DMS153 treated with DMSO at 0.1 percent for 48 hours (cell line): ENCODE results near the gene USH2A.

Source experiments
- DNase-seq: peaks from one replicate; lab custom pipeline; 2025; ENCODE audit not compliant: unreplicated experiment; lab: John Stamatoyannopoulos, UW

The USH2A gene

GRCh38 chr1:215986401-215986800, 436.8 kb downstream of the USH2A start:
- DNase-seq: no peak

GRCh38 chr1:215983680-215984079, 439.6 kb downstream of the USH2A start:
- DNase-seq: no peak

GRCh38 chr1:215971793-215972441, 451.3 kb downstream of the USH2A start:
- DNase-seq: no peak

- no peak for DNase-seq
Measured at GRCh38 chr1:215970406-215970805, 452.8 kb downstream of the USH2A start.

DNA sequence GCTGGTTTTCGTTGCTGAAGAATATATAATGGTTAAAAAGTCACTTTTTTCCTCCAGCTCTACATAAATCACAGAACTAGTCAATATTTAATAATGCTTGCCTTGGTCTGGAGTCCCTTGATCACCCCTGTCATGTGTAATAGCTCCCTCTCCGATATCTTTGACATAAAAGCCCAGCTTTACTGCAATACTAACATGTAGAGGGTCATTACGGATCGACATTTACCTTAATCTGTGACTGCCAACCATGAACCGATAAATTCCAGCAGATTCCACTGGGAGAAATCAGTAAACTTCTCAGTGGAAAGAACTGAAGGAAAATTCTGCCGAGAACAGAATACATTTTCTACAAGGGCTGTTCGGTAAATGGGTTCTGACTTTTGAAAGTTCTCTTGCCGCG, 459.6 kb downstream of the USH2A start:
- DNase-seq: no peak

- no peak for DNase-seq
Measured at GRCh38 chr1:215963040-215963439, 460.2 kb downstream of the USH2A start.

- DNase-seq: no peak
Measured at GRCh38 chr1:215958841-215959240, 464.4 kb downstream of the USH2A start.

DNA sequence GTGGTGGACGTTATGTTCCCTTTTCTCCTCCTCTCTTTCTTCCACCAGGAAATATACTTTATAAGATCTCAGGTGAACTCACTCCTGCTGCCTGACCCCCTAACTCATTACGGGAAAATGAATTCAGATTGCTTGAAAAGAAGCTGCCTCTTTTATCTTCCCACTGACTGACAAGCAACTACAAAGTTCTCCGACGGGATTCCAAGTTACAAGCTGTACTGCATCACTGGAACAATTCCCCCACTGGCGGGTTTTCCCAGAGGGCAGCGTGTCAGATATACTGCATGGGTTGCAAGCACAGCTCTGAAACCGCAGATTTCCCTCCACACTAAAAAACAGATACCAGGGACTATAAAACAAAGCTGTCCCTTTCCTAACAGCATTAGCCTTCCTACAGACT, 465.6 kb downstream of the USH2A start:
- no peak for DNase-seq

GRCh38 chr1:215932558-215932957, 490.7 kb downstream of the USH2A start:
- no peak for DNase-seq

DNA sequence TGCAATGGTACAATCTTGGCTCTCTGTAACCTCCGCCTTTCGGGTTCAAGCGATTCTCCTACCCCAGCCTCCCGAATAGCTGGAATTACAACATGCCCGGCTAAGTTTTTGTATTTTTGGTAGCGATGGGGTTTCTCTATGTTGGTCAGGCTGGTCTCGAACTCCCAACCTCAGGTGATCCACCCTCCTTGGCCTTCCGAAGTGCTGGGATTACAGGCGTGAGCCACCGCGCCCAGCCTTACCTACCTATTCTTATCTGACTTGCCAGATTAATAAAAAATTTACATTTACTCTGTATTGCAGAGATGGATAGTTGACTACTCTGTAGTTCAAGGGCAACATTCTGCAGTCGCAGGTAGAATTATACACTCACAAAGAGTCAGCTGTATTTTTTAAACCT, 496.6 kb downstream of the USH2A start:
- no peak for DNase-seq

- no peak for DNase-seq
Measured at GRCh38 chr1:215923129-215923824, 500.0 kb downstream of the USH2A start.

DNA sequence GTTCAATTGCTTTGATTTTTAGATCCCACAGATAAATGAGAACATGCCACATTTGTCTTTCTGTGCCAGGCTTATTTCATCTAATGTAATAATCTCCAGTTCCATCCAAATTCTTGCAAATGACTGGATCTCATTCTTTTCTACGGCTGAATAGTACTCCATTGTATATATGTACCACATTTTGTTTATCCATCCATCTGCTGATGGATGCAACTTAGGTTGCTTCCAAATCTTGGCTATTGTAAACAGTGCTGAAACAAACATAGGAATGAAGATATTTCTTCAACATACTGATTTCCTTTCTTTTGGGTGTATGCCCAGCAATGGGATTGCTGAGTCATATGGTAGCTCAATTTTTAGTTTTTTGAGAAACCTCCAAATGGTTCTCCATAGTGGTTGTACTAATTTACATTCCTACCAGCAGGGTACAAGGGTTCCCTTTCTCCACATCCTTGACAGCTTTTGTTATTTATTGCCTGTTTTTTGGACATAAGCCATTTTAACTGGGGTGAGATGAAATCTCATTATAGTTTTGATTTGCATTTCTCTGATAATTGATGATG, 511.8 kb downstream of the USH2A start:
- no peak for DNase-seq

DNA sequence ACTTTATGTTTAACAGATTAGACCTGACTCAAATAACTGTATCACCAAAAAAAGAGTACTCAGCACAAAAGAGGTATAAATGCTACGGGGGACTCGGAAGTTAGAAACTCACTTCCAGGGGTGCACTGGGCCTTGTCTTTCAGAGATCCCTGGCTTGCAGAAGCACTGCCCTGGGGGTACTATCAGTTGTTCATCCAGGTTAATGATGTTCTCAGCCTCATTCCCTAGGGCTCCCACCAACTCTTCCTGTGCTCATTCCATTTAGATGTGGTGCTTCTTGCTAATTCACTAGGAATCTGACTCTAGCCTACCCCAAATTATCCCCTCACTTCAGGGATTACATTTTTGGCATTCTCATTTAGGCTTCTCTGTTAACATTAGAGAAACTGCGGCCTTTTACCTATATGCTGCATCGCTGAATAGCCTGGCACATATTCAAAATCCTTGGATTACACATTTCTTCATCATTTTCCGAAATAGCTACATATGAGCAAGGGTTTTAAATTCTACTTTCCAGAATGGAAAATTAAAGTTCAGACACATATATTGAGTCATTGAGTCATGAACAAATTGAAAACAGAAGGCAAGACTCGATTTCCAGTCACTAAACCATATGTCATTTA, 517.6 kb downstream of the USH2A start:
- DNase-seq: no peak

DNA sequence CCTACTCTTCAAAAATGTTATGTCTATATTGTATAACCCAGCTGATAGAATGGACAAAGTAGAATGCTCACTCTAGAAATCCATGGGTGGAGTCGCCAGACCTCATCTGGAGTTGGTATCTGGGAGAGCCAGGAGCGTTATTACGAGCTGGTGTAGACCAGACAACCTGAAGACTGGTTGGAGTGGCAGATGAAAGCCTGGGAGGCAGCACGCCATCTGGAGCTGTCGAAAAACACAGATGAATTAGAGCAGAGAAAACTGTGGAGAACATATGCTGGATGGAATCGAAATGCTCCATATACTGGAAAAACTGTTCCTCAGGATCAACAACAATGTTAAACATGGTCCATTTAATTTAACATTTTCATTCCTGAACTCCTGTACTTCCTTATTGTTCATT, 522.6 kb downstream of the USH2A start:
- no peak for DNase-seq

- no peak for DNase-seq
Measured at GRCh38 chr1:215899901-215900300, 523.3 kb downstream of the USH2A start.

GRCh38 chr1:215895893-215896292, 527.4 kb downstream of the USH2A start:
- no peak for DNase-seq

DNA sequence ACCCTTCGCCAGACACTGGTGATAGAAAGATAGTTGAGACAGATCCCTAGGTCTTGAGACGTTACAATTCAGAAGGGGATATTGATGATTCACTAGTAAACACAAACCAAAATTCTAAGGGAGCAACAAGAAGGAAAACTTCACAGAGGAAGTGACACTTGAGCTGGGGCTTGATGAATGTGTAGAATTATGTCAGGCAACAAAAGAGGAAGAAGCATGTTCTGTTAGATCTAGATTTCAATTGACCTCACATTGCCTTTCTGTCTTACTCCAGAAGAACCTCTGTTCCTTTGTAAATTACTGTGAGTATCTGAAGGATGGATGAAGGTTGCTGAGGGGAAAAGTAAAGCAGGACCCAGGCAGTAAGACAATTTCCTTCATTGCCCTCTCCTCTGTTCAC, 528.0 kb downstream of the USH2A start:
- no peak for DNase-seq

- no peak for DNase-seq
Measured at GRCh38 chr1:215894617-215895016, 528.6 kb downstream of the USH2A start.

DNA sequence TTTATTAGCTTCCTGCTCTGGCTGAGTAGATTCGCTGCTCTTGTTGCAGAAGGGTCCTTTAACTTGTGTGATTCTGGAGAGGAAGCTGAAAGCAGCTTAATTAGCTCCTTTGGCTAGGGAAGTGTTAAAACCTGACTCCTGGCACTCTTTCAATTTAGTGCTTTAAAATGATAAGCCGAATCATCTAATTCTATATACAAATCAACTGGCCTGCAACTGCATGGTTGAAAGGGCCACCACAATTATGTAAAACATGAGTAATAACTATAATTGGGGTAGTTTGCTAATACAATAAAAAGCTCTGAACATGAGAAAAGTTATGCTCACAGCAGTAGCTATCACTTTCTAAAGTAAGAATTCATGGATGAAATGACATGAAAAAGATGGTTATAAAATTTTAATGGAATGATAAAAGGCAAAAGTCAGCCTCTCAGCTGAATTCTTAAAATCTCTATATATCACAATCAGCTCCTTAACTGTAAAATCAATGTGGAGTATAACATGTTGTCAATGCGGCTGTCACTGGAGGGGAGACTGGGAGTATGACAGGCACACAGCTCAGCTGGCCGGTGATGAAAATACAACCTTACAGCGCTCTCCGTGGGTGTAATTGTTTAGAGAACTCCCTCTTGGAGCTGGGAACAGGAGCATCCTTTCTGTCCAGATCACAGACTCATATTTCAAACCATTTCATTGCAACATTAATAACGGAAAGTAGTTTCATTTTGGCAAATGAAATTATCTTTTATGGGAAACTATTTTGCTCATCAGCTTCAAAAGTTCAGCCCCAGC, 531.8 kb downstream of the USH2A start:
- no peak for DNase-seq

GRCh38 chr1:215890438-215890837, 532.8 kb downstream of the USH2A start:
- DNase-seq: no peak

DNA sequence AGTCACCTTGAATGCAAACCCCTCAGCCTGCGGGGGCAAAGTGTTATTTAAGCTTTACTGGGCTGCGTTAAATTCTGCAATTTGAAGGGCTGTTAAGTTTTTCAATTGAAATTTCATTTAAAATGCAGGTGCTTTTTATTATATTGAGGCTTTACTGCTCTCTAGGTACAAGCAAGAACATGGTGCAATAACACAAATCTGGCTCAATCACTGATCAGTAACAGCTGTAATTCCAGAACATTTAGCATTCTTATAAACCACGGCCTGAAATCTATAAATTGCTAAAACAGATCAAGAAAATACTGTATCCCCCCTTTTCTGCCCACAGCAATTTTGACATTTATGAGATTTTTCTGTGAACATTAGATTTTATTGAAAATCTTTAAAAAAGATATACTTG, 533.4 kb downstream of the USH2A start:
- DNase-seq: no peak
